Mesendoderm (in vitro differentiated cells): ENCODE measurements around the gene WNT7A.

ENCODE experiments used
- DNase-seq: peaks from one replicate; pipeline ENCODE4 v3.0.0; 2013
- H2AK5ac ChIP-seq: 2 replicates; pipeline ENCODE4 v1.6.1; 2013; ENCODE audit warnings: low read length, inconsistent platforms
- H2BK120ac ChIP-seq: 2 replicates; pipeline ENCODE4 v1.6.1; 2013; ENCODE audit warnings: low read depth, mild to moderate bottlenecking, low read length, moderate library complexity, mixed read lengths
- H2BK15ac ChIP-seq: replicated peaks from 2 replicates; pipeline ENCODE4 v1.6.1; 2013; ENCODE audit warnings: low read depth, mild to moderate bottlenecking, moderate library complexity
- H2BK5ac ChIP-seq: 2 replicates; pipeline ENCODE4 v1.6.1; 2013; ENCODE audit warnings: low read length, inconsistent platforms
- H3K18ac ChIP-seq: 2 replicates; pipeline ENCODE4 v1.6.1; 2013; ENCODE audit warnings: mild to moderate bottlenecking, low read length, mixed read lengths
- H3K23ac ChIP-seq: one replicate; pipeline ENCODE4 v1.6.1; 2013; ENCODE audit warnings: low read length
- H3K27ac ChIP-seq: 2 replicates; pipeline ENCODE4 v1.5.1; 2013; ENCODE audit warnings: low read depth, mild to moderate bottlenecking, inconsistent platforms, low read length, moderate library complexity
- H3K27me3 ChIP-seq: 2 replicates; pipeline ENCODE4 v1.6.1; 2013; ENCODE audit warnings: low read length, control low read depth, mild to moderate bottlenecking, inconsistent platforms; ENCODE audit not compliant: insufficient read depth, poor library complexity
- H3K36me3 ChIP-seq: 2 replicates; pipeline ENCODE4 v1.6.1; 2013; ENCODE audit warnings: low read length, inconsistent platforms; ENCODE audit not compliant: control insufficient read depth, insufficient read depth
- H3K4ac ChIP-seq: one replicate; pipeline ENCODE4 v1.6.1; 2013; ENCODE audit warnings: low read depth, mild to moderate bottlenecking, low read length, moderate library complexity
- H3K4me1 ChIP-seq: 2 replicates; pipeline ENCODE4 v1.6.1; 2013; ENCODE audit warnings: low read depth, low read length, inconsistent platforms; ENCODE audit not compliant: control insufficient read depth
- H3K4me2 ChIP-seq: 2 replicates; pipeline ENCODE4 v1.6.1; 2013; ENCODE audit warnings: low read length
- H3K4me3 ChIP-seq: 2 replicates; pipeline ENCODE4 v1.5.1; 2013; ENCODE audit warnings: mild to moderate bottlenecking, low read length
- H3K56ac ChIP-seq: one replicate; pipeline ENCODE4 v1.6.1; 2013; ENCODE audit warnings: low read length
- H3K79me1 ChIP-seq: 2 replicates; pipeline ENCODE4 v1.6.1; 2013; ENCODE audit warnings: low read length, inconsistent platforms
- H3K79me2 ChIP-seq: 2 replicates; pipeline ENCODE4 v1.6.1; 2013; ENCODE audit warnings: mild to moderate bottlenecking, low read length; ENCODE audit not compliant: control insufficient read depth, insufficient read depth
- H3K9ac ChIP-seq: 2 replicates; pipeline ENCODE4 v1.6.1; 2013; ENCODE audit warnings: low read length, inconsistent platforms
- H4K5ac ChIP-seq: one replicate; pipeline ENCODE4 v1.6.1; 2013; ENCODE audit warnings: low read length
- H4K8ac ChIP-seq: one replicate; pipeline ENCODE4 v1.6.1; 2013; ENCODE audit warnings: low read depth, mild to moderate bottlenecking, control low read depth, low read length, moderate library complexity
- WGBS: extraction: QIAGEN DNeasy Blood & Tissue Kit; methylation state at CpG from one replicate; pipeline ENCODE4 v1.1.7; 2013; ENCODE audit warnings: low lambda C conversion rate, missing lambda C conversion rate; ENCODE audit not compliant: insufficient coverage; ENCODE audit errors: extremely low coverage; 5-methylcytosine and 5-hydroxymethylcytosine counted together

The WNT7A gene

DNA sequence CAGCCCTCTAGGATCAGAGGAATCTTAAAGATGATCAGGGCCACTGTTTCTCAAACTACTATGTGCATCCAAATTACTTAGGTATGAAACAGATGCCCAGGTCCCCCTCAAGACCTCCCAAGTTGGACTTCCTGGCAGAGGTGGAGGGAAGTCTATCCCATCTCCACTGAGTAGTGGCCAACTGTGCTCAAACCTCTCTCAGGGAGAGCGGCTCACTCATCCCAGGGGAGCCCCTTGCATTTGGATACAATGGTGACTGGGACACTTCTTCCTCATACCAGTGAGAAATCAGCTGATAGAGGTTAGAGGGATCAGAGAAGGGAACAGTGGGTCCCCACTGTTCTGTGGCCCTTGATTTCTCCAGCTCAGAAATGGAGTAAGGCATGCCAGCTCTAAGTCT, 8.7 kb upstream of the WNT7A start:
- Histone ChIP-seq H2AK5ac (no peak overlapping the region), H3K4me1 (no peaks in the 10 kb centered on the region), H3K56ac (no peak overlapping the region), H3K79me2 (no peaks in the 10 kb centered on the region), H2BK120ac (no peak overlapping the region), H2BK5ac (no peak overlapping the region), H3K23ac (no peak overlapping the region), H3K18ac (no peak overlapping the region), H4K5ac (no peak overlapping the region), H3K79me1 (no peaks in the 10 kb centered on the region), H3K27me3 (no peaks in the 10 kb centered on the region), H3K36me3 (no peaks in the 10 kb centered on the region), H4K8ac (no peak overlapping the region), H3K4ac (no peak overlapping the region), H2BK15ac (no peak overlapping the region), H3K4me2 (no peak overlapping the region), H3K9ac (no peak overlapping the region), H3K27ac (no peak overlapping the region), H3K4me3 (no peak overlapping the region)
- WGBS: no CpG with 5 or more reads among the region's 1 CpG
- DNase-seq: no peak

DNA sequence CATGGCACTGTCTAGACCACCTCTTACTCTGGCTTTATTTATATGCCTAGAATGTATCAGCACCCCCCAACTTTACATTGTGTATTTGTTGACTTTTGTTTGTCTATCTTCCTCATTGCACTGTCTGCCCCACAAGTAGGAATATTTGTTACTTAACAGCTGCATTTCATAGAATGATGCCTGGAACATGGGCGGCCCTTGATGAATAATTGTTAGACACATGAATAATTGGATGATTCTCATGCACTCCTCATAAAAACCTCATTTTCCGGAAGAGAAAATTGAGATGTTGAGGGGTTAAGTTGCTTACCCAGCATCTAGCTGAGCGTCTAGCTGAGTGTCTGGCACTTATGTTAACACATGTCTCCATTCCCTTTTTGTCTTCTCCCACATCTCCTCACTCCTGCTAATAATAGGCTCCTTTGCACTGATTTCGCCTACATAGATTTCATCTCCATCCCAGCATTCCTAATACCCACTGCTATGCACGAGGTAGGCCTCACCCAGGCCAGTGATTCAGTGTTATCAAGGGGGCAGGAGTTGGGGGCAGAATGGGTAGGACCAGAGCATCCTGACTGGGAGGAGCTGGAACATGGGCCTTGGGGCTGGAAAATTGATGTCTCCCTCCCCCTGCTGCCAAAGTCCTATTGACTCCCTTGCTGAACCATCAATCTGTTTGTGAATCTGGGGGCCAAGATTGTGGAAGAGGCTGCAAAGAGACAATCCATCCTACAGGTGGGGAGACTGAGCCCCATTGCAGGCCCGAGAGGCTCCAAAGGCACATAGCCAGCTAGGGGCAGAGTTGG, 7.8 kb upstream of the WNT7A start:
- no peaks in the 10 kb centered on the region for H3K36me3 ChIP-seq
- H3K4me1 ChIP-seq: no peaks in the 10 kb centered on the region
- peaks cover 3% of the 10 kb centered on the region for H3K27me3 ChIP-seq
- H2BK5ac ChIP-seq: no peak overlapping the region
- H3K23ac ChIP-seq: no peak overlapping the region
- H2BK15ac ChIP-seq: no peak overlapping the region
- no peak overlapping the region for H2AK5ac ChIP-seq
- H3K4me2 ChIP-seq: no peak overlapping the region
- no peak overlapping the region for H3K9ac ChIP-seq
- no CpG with 5 or more reads among the region's 6 CpGs for WGBS
- H4K8ac ChIP-seq: no peak overlapping the region
- no peak for DNase-seq
- H3K27ac ChIP-seq: no peak overlapping the region
- no peak overlapping the region for H4K5ac ChIP-seq
- no peak overlapping the region for H3K4me3 ChIP-seq
- H2BK120ac ChIP-seq: no peak overlapping the region
- H3K79me1 ChIP-seq: no peaks in the 10 kb centered on the region
- H3K18ac ChIP-seq: no peak overlapping the region
- peak overlapping the region; percentile 42 for H3K56ac ChIP-seq
- no peaks in the 10 kb centered on the region for H3K79me2 ChIP-seq
- H3K4ac ChIP-seq: no peak overlapping the region

DNA sequence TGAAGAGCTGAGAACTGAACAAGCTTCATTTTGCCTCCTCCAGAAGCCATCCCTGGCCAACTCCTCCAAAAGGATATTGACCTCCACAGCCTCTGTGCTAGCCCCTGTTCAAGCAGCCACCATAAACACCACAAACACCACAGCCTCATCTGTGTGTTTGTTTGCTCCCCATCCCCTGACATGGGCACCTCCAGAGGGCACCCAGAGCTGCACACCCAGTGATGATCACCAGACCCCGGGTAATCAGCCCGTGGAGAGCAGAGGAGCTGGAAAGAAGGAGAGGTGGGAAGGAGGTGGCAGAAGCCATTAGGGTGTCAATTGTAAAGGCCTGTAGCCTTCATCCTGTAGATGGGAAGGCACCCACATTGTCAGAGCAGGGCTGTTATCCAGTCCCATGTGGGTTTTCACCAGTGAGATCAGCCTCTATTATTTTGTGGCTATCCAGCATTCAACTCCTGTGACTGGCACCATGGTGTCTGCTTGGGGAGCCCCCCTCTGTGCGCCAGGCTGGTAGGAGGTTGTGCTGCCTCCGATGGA, 6.8 kb upstream of the WNT7A start:
- no peak for DNase-seq
- no peaks in the 10 kb centered on the region for H3K79me1 ChIP-seq
- no peak overlapping the region for H2BK120ac ChIP-seq
- no peak overlapping the region for H3K4me2 ChIP-seq
- H2BK15ac ChIP-seq: no peak overlapping the region
- H3K18ac ChIP-seq: no peak overlapping the region
- no peaks in the 10 kb centered on the region for H3K4me1 ChIP-seq
- H3K4ac ChIP-seq: no peak overlapping the region
- WGBS: no CpG with 5 or more reads among the region's 4 CpGs
- H3K36me3 ChIP-seq: no peaks in the 10 kb centered on the region
- no peak overlapping the region for H4K5ac ChIP-seq
- H4K8ac ChIP-seq: no peak overlapping the region
- no peak overlapping the region for H3K56ac ChIP-seq
- H3K9ac ChIP-seq: no peak overlapping the region
- H3K79me2 ChIP-seq: no peaks in the 10 kb centered on the region
- no peak overlapping the region for H2BK5ac ChIP-seq
- H3K27me3 ChIP-seq: peaks cover 3% of the 10 kb centered on the region
- H3K4me3 ChIP-seq: no peak overlapping the region
- H2AK5ac ChIP-seq: no peak overlapping the region
- no peak overlapping the region for H3K27ac ChIP-seq
- no peak overlapping the region for H3K23ac ChIP-seq

DNA sequence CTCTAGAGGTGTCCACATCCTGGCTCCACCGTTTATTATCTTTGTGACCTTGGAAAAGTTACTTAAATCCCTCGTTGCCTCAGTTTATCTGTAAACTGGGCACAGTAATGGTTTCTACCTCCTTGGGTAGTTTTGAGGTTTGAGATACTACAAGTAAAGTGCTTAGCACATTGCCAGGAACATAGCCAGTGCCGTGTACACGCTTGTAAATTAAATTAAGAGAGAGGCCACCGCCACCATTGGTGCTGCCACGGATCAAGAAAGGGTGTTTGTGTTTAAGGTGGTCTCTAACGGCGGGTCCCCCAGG, 5.8 kb upstream of the WNT7A start:
- Histone ChIP-seq H3K27me3 (peaks cover 6% of the 10 kb centered on the region), H3K4me1 (no peaks in the 10 kb centered on the region), H3K9ac (no peak overlapping the region), H3K79me2 (no peaks in the 10 kb centered on the region), H4K5ac (no peak overlapping the region), H2BK5ac (no peak overlapping the region), H3K4ac (no peak overlapping the region), H3K27ac (no peak overlapping the region), H3K56ac (no peak overlapping the region), H3K36me3 (no peaks in the 10 kb centered on the region), H3K79me1 (no peaks in the 10 kb centered on the region), H3K18ac (no peak overlapping the region), H2BK120ac (no peak overlapping the region), H3K23ac (no peak overlapping the region), H2BK15ac (no peak overlapping the region), H3K4me2 (no peak overlapping the region), H2AK5ac (no peak overlapping the region), H4K8ac (no peak overlapping the region), H3K4me3 (no peak overlapping the region)
- DNase-seq: no peak
- WGBS: no CpG with 5 or more reads among the region's 8 CpGs

DNA sequence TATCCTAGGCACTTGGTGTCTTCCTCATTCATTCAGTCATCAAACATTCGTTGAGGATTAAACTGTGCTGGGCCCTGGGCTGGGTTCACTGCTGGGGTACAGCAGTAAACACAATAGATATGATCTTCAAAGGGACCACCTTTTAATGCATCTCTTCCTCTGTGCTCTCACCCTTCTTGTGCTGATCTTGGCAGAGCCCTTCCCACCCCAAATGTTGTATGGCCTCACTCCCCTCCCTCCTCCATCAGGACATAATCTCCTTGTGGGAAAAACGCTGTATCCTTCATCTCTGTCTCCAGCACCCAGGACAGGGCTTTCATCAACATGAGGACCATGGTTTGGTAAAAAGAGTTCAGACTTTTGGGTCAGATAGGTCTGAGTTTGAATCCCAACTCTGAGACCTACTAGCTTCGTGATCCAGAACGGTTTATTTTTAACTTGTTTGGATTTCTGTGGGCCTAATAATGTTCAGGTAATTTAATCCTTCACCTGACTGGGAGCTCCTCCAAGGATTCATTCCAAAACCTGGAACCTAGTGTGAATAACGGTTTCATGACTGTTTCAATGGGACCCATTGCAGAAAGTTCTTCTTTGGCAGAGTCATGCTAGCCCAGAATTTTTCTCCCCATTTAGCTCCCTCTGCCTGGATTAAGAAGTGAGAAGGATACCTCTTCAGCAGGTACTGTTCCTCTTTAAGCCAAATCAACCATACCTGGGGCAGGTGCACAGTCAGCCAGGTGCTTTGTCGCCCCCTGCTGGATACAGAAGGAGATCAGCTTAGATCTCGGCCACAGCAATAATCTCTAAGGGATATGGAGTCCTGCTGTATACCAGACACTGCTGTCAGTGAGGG, 5.2 kb upstream of the WNT7A start:
- H3K4ac ChIP-seq: no peak overlapping the region
- no peak overlapping the region for H3K18ac ChIP-seq
- no peaks in the 10 kb centered on the region for H3K36me3 ChIP-seq
- no peak overlapping the region for H3K56ac ChIP-seq
- no peak overlapping the region for H3K23ac ChIP-seq
- H2BK5ac ChIP-seq: no peak overlapping the region
- no peak overlapping the region for H3K27ac ChIP-seq
- no peak overlapping the region for H4K5ac ChIP-seq
- WGBS: no CpG with 5 or more reads among the region's 7 CpGs
- no peak overlapping the region for H2AK5ac ChIP-seq
- no peak overlapping the region for H2BK15ac ChIP-seq
- H3K4me3 ChIP-seq: no peak overlapping the region
- no peak overlapping the region for H4K8ac ChIP-seq
- no peak overlapping the region for H2BK120ac ChIP-seq
- H3K27me3 ChIP-seq: peaks cover 8% of the 10 kb centered on the region
- H3K4me1 ChIP-seq: no peaks in the 10 kb centered on the region
- no peak overlapping the region for H3K4me2 ChIP-seq
- no peaks in the 10 kb centered on the region for H3K79me2 ChIP-seq
- peak; percentile 69 for DNase-seq
- H3K79me1 ChIP-seq: no peaks in the 10 kb centered on the region
- H3K9ac ChIP-seq: no peak overlapping the region
